ENCODE results near the gene DDX42. TPM values are rescaled to one million over a fixed set of nuclear protein-coding genes. Genes with fewer than 3 reads are reported as not detected.

The DDX42 gene
- total and polyA plus RNA-seq, 2 donors from 2014 or later: 38.6 to 104 TPM

DNA sequence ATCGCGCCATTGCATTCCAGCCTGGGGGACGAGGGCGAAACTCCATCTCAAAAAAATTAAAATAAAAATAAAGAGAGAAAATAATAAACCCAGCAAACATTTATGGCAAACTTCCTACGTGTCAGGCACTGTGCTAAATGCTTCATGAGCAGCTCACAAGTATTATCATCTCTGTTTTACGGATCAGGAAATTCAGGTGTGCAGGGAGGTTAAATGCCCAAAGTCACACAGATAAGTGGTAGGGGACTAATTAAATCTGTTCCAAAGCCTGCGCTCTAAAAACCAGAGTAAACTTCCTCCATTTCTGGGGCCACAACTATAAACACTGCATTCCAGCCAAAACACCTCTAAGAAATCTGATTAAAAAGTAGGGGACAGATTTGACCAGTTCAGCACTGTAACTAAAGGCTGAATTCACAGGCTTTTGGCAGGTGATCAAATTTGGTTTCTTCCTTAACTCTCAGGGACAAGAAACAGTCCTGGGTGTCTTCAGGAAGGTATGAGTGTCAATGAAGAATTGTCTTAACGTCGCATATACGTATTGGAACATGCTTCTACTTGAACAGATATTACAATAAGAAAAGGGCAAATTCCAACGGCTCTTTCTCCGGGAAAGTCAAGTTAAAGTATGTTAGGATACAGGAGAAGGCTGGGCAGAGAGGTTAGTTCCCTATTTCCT is 33.4 kb upstream of the DDX42 start:
- peaks cover 0 to 2% (median 2%) of the 10 kb centered on the region in 3 donors for H3K36me3 ChIP-seq (ENCODE audit: control insufficient read depth in 2 of 3, insufficient read depth in 3 of 3, low read length in 3 of 3)
- peak overlapping the region; percentile 62 to 87 (median 63) for H3K9ac ChIP-seq (ENCODE audit: low read length in 3 of 3)
- H3K4me1 ChIP-seq (ENCODE audit: control insufficient read depth in 2 of 3, insufficient read depth in 2 of 3, low read depth in 1 of 3, low read length in 3 of 3): peaks cover 0 to 4% (median 0%) of the 10 kb centered on the region in 3 donors
- peak in 2 of 5 donors; percentile 30 for DNase-seq
- no peak for FAIRE-seq
- intact Hi-C loops (cut with DNase I): no loop called here
- H3K9me3 ChIP-seq (ENCODE audit: control insufficient read depth in 2 of 3, insufficient read depth in 1 of 3, low read length in 3 of 3): no peaks in the 10 kb centered on the region
- no peaks in the 10 kb centered on the region for H3K27me3 ChIP-seq (ENCODE audit: control insufficient read depth, insufficient read depth, low read length)
- peak overlapping the region; percentile 57 to 78 (median 61) for H3K4me3 ChIP-seq (ENCODE audit: low read length in 3 of 3)
- H3K27ac ChIP-seq (ENCODE audit: low read depth in 2 of 2, low read length in 2 of 2): peak overlapping the region; percentile 61 to 94
- TF ChIP-seq, protein P1, sequence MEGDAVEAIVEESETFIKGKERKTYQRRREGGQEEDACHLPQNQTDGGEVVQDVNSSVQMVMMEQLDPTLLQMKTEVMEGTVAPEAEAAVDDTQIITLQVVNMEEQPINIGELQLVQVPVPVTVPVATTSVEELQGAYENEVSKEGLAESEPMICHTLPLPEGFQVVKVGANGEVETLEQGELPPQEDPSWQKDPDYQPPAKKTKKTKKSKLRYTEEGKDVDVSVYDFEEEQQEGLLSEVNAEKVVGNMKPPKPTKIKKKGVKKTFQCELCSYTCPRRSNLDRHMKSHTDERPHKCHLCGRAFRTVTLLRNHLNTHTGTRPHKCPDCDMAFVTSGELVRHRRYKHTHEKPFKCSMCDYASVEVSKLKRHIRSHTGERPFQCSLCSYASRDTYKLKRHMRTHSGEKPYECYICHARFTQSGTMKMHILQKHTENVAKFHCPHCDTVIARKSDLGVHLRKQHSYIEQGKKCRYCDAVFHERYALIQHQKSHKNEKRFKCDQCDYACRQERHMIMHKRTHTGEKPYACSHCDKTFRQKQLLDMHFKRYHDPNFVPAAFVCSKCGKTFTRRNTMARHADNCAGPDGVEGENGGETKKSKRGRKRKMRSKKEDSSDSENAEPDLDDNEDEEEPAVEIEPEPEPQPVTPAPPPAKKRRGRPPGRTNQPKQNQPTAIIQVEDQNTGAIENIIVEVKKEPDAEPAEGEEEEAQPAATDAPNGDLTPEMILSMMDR (IDR thresholded peaks at IDR 0.05; ENCODE audit: borderline replicate concordance, extremely low read depth, insufficient read depth): no peak

DNA sequence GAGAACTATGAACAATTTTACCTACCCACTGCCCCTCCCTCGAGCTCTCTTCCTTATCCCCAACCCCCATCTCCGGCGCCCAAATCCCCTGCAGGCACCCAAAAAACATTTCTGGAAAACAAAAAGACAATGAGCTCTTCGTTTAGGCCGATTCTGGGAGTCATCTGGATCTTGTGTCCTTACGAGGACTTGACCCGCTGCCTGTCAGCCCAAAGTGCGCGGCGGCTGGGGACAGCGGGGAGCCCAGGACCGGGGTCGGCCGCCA is 32.9 kb upstream of the DDX42 start:
- TF ChIP-seq, protein P1 (IDR thresholded peaks at IDR 0.05; ENCODE audit: borderline replicate concordance, extremely low read depth, insufficient read depth): no peak

DNA sequence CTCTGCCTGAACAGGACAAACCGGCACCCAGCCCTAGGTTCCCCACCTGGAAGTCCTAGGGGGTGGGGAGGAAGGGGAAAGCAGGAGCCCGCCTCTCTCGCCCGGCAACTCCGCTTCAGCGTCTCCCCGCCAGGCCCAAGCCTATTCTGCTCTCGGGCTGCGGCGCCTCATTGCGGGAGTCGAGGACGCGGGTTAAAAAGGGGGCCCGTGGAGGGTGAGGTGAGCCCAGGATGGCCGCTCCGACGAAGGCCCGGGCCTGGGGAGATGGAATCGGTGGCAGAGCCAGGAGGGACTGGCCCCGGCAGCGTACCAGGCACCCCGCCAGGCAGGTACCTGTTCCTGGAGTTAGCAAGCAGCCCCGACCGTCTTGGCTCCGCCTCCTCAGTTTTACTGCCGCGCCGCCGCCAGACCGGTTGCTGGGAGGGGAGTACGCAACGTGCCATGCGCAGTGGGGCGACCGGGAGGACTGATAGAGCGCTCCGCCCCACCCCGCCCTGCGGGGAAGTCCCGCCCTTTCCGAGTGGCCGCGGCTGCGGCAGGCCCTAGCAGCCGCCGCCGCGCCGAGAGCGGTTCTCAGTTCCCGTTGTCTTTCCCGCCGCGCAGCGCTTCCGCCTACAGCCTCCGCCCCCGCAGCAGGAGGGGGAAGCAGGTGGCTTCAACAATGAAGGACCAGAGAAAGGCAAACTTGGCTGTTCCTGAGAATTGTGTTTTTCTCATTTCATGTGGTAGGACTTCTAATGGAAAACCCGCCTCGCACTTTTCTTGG is 32.4 kb upstream of the DDX42 start, which contains the start of gene STRADA:
STRADA (minus strand) TSS at position 392 of the 766 bp plus-strand sequence. CDS start 13,430 bp downstream, outside the sequence.
- H3K9ac ChIP-seq (ENCODE audit: low read length in 3 of 3): peak within 1 kb of the TSS; percentile 63 to 87 (median 71)
- H3K9me3 ChIP-seq (ENCODE audit: control insufficient read depth in 2 of 3, insufficient read depth in 1 of 3, low read length in 3 of 3): no peaks in the 10 kb centered on the region
- peak within 1 kb of the TSS; percentile 61 to 87 (median 80) for H3K4me3 ChIP-seq (ENCODE audit: low read length in 3 of 3)
- peaks cover 0 to 4% (median 0%) of the 10 kb centered on the region in 3 donors for H3K4me1 ChIP-seq (ENCODE audit: control insufficient read depth in 2 of 3, insufficient read depth in 2 of 3, low read depth in 1 of 3, low read length in 3 of 3)
- peaks cover 0 to 10% (median 5%) of the 10 kb centered on the region in 3 donors for H3K36me3 ChIP-seq (ENCODE audit: control insufficient read depth in 2 of 3, insufficient read depth in 3 of 3, low read length in 3 of 3)
- H3K27me3 ChIP-seq (ENCODE audit: control insufficient read depth, insufficient read depth, low read length): no peaks in the 10 kb centered on the region
- DNase-seq (peak; percentile 99 to 100 (median 99)), FAIRE-seq (no peak)
- intact Hi-C loops (cut with DNase I): no loop called here
- TF ChIP-seq, protein P1 (IDR thresholded peaks at IDR 0.05; ENCODE audit: borderline replicate concordance, extremely low read depth, insufficient read depth): no peak
- H3K27ac ChIP-seq (ENCODE audit: low read depth in 2 of 2, low read length in 2 of 2): peak within 1 kb of the TSS; percentile 93 to 94

More for the DNA sequence above, 32.9 kb upstream of the DDX42 start:
- Histone ChIP-seq H3K9ac (ENCODE audit: low read length in 3 of 3) (peak overlapping the region; percentile 62 to 87 (median 63)), H3K27ac (ENCODE audit: low read depth in 2 of 2, low read length in 2 of 2) (peak overlapping the region; percentile 93 to 94), H3K36me3 (ENCODE audit: control insufficient read depth in 2 of 3, insufficient read depth in 3 of 3, low read length in 3 of 3) (peaks cover 0 to 6% (median 5%) of the 10 kb centered on the region in 3 donors), H3K4me3 (ENCODE audit: low read length in 3 of 3) (peak overlapping the region; percentile 57 to 78 (median 61)), H3K9me3 (ENCODE audit: control insufficient read depth in 2 of 3, insufficient read depth in 1 of 3, low read length in 3 of 3) (no peaks in the 10 kb centered on the region), H3K27me3 (ENCODE audit: control insufficient read depth, insufficient read depth, low read length) (no peaks in the 10 kb centered on the region), H3K4me1 (ENCODE audit: control insufficient read depth in 2 of 3, insufficient read depth in 2 of 3, low read depth in 1 of 3, low read length in 3 of 3) (peaks cover 0 to 4% (median 0%) of the 10 kb centered on the region in 3 donors)
- FAIRE-seq (no peak), DNase-seq (no peak)
- intact Hi-C loops (cut with DNase I): no loop called here

Measured in kidney (tissue), 14 donors.